Measurements from ENCODE around the gene PRKAG2.

The PRKAG2 gene

DNA sequence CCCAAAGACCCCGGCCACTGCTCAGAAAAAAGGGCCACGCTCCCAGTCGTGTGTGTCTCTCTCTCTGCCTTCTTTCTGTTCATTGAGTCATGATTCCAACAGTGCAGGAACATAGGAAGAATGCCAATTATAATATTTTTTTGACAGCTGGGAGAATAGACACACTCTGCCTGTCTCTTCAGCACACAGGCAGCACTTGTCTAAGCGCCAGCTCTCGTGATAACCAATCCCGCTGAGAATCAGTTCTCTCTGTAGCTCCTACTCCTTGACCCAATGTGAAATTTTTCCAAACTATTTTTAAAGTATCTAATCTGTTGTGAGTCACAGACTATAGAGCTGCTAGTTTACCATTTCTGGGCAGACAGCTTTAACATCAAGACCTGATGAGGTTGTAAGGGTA is 211.5 kb downstream of the PRKAG2 start:
- Histone ChIP-seq H3K4me3 (ENCODE audit: low read depth in 1 of 2, low read length in 2 of 2) (no peak overlapping the region), H3K4me1 (ENCODE audit: control insufficient read depth in 1 of 2, insufficient read depth in 2 of 2, low read length in 2 of 2) (no peaks in the 10 kb centered on the region), H3K36me3 (ENCODE audit: control insufficient read depth in 1 of 2, insufficient read depth in 2 of 2, low read length in 2 of 2) (peaks cover 3 to 22% of the 10 kb centered on the region in 2 donors), H3K9me3 (ENCODE audit: control insufficient read depth in 1 of 2, low read length in 2 of 2) (peaks cover 3% of the 10 kb centered on the region in 2 donors), H3K27ac (ENCODE audit: low read depth, low read length) (no peak overlapping the region), H3K9ac (ENCODE audit: low read depth in 1 of 2, low read length in 2 of 2) (no peak overlapping the region), H3K27me3 (ENCODE audit: control insufficient read depth in 1 of 2, insufficient read depth in 2 of 2, low read length in 2 of 2) (no peaks in the 10 kb centered on the region)

DNA sequence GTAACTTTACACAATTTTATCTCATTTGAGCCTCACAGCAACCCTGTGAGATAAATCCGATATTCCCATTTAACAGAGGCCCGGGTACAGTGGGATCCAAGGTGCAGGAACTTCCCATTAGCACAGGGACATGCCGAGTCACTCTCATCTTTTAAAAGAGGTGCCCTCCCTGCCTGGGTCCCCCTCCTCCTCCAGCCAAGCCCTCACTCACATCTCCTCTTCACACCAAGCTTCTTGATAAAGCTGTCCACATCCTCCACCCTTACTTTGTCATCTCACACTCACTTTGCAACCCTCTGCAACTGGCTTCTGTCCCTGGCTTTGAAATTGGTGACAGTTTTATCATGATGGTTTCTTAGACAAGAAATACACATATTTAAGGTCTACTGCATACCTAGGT is 212.6 kb downstream of the PRKAG2 start:
- Histone ChIP-seq H3K4me1 (ENCODE audit: control insufficient read depth in 1 of 2, insufficient read depth in 2 of 2, low read length in 2 of 2) (no peaks in the 10 kb centered on the region), H3K36me3 (ENCODE audit: control insufficient read depth in 1 of 2, insufficient read depth in 2 of 2, low read length in 2 of 2) (peaks cover 3 to 18% of the 10 kb centered on the region in 2 donors), H3K9ac (ENCODE audit: low read depth in 1 of 2, low read length in 2 of 2) (no peak overlapping the region), H3K9me3 (ENCODE audit: control insufficient read depth in 1 of 2, low read length in 2 of 2) (peaks cover 3% of the 10 kb centered on the region in 2 donors), H3K27ac (ENCODE audit: low read depth, low read length) (no peak overlapping the region), H3K4me3 (ENCODE audit: low read depth in 1 of 2, low read length in 2 of 2) (no peak overlapping the region), H3K27me3 (ENCODE audit: control insufficient read depth in 1 of 2, insufficient read depth in 2 of 2, low read length in 2 of 2) (no peaks in the 10 kb centered on the region)

DNA sequence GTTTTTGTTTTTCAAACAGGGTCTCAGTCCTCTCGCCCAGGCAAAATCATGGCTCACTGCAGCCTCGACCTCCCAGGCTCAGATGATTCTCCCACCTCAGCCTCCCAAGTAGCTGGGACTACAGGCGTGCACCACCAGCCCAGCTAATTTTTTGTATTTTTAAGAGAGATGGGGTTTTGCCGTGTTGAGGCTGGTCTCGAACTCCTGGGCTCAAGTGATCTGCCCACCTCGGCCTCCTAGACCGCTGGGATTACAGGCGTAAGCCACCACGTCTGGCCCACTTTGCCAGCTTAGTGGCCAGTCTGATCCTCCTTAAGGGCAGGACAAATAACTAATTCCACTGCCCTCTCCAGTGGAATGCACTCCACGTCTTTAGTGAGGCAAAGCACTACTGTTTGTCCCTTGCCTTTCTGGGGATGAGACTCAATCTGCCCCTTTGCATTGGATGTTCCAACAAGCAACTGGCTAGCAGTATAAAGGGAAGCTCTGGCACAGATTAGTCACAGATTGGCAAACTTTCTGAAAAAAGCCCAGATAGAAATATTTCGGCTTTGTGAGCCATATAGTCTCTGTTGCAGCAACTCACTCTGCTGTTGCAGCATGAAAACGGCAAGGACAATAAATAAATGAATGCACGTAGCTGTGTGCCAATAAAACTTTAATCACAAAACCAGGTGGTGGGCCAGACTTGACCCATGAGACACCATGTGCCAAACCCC is 213.4 kb downstream of the PRKAG2 start:
- no peak overlapping the region for H3K27ac ChIP-seq (ENCODE audit: low read depth, low read length)

DNA sequence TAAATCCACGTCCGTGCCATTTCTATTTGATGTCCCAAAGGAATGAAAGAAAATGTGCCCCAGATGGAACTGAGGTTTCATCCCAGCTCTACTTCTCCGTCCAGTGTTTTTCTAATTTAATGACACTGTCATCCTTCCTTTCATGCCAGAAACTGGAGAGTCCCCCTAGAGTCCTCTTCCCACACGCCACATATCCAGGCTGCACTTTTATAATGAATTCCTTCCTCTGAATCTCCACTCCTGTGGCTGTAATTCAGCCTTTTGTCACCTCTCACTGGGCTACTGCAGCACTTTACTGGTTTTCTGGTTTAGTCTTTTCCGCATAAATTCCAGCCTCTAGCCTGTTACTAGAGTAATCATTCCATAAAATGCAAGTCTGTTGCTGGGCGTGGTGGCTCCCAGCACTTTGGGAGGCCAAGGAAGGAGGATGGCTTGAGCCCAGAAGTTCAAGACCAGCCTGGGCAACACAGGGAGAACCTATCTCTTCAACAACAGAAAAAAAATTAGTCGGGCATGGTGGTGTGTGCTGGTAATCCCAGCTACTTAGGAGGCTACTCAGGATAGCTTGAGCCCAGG is 214.6 kb downstream of the PRKAG2 start:
- Histone ChIP-seq H3K27ac (ENCODE audit: low read depth, low read length) (no peak overlapping the region), H3K9me3 (ENCODE audit: control insufficient read depth in 1 of 2, low read length in 2 of 2) (peaks cover 3% of the 10 kb centered on the region in 2 donors), H3K36me3 (ENCODE audit: control insufficient read depth in 1 of 2, insufficient read depth in 2 of 2, low read length in 2 of 2) (peaks cover 0 to under 1% of the 10 kb centered on the region in 2 donors), H3K4me1 (ENCODE audit: control insufficient read depth in 1 of 2, insufficient read depth in 2 of 2, low read length in 2 of 2) (no peaks in the 10 kb centered on the region), H3K9ac (ENCODE audit: low read depth in 1 of 2, low read length in 2 of 2) (no peak overlapping the region), H3K4me3 (ENCODE audit: low read depth in 1 of 2, low read length in 2 of 2) (no peak overlapping the region), H3K27me3 (ENCODE audit: control insufficient read depth in 1 of 2, insufficient read depth in 2 of 2, low read length in 2 of 2) (no peaks in the 10 kb centered on the region)

More for the DNA sequence above, 213.4 kb downstream of the PRKAG2 start:
- H3K27me3 ChIP-seq (ENCODE audit: control insufficient read depth in 1 of 2, insufficient read depth in 2 of 2, low read length in 2 of 2) = no peaks in the 10 kb centered on the region
- H3K4me1 ChIP-seq (ENCODE audit: control insufficient read depth in 1 of 2, insufficient read depth in 2 of 2, low read length in 2 of 2) = no peaks in the 10 kb centered on the region
- peaks cover 3% of the 10 kb centered on the region in 2 donors for H3K9me3 ChIP-seq (ENCODE audit: control insufficient read depth in 1 of 2, low read length in 2 of 2)
- H3K4me3 ChIP-seq (ENCODE audit: low read depth in 1 of 2, low read length in 2 of 2) = no peak overlapping the region
- H3K9ac ChIP-seq (ENCODE audit: low read depth in 1 of 2, low read length in 2 of 2) = no peak overlapping the region
- peaks cover 2 to 13% of the 10 kb centered on the region in 2 donors for H3K36me3 ChIP-seq (ENCODE audit: control insufficient read depth in 1 of 2, insufficient read depth in 2 of 2, low read length in 2 of 2)

DNA sequence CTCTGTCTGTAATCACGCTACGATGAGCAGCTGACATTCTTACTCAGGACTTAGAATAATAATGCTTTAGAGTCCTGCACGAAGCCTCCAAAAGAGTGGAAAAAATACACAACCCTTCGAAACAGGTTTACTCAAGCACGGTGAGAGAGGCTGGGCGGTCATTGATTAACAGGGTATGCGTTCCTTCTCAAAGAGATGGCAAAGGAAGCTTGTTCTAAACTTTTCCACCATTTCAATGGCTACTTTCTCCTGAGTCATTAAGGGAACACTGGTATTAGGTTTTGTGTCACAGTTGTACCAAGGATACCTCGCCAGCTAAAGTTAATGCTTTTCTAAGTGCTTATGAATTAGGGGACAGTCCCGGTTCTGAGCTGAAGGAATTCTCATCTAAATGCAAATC is 215.3 kb downstream of the PRKAG2 start:
- no peaks in the 10 kb centered on the region for H3K4me1 ChIP-seq (ENCODE audit: control insufficient read depth in 1 of 2, insufficient read depth in 2 of 2, low read length in 2 of 2)
- no peaks in the 10 kb centered on the region for H3K36me3 ChIP-seq (ENCODE audit: control insufficient read depth in 1 of 2, insufficient read depth in 2 of 2, low read length in 2 of 2)
- H3K4me3 ChIP-seq (ENCODE audit: low read depth in 1 of 2, low read length in 2 of 2) = no peak overlapping the region
- H3K9ac ChIP-seq (ENCODE audit: low read depth in 1 of 2, low read length in 2 of 2) = no peak overlapping the region
- no peaks in the 10 kb centered on the region for H3K27me3 ChIP-seq (ENCODE audit: control insufficient read depth in 1 of 2, insufficient read depth in 2 of 2, low read length in 2 of 2)
- peaks cover 3% of the 10 kb centered on the region in 2 donors for H3K9me3 ChIP-seq (ENCODE audit: control insufficient read depth in 1 of 2, low read length in 2 of 2)
- H3K27ac ChIP-seq (ENCODE audit: low read depth, low read length) = no peak overlapping the region

DNA sequence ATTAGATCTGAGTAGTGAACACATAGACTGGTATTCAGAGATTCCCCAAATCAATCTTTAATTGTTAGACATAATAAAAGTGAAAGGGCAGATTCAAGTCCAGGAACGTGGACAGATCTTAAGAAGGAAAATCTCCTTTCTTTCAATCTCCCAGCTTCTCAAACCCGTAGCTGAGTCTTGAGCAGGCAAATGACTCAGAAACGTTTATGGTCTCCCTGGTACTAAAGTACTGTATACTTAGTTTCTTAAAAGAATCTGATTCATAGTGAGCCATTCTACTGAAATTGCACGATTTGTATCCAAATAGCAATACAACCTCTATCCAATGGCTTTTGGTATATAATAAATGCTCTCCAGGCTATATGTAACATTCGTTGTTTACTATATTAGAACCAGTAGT is 216.8 kb downstream of the PRKAG2 start:
- H3K4me3 ChIP-seq (ENCODE audit: low read depth in 1 of 2, low read length in 2 of 2) = no peak overlapping the region
- H3K27ac ChIP-seq (ENCODE audit: low read depth, low read length) = no peak overlapping the region
- no peak overlapping the region for H3K9ac ChIP-seq (ENCODE audit: low read depth in 1 of 2, low read length in 2 of 2)
- no peaks in the 10 kb centered on the region for H3K27me3 ChIP-seq (ENCODE audit: control insufficient read depth in 1 of 2, insufficient read depth in 2 of 2, low read length in 2 of 2)
- no peaks in the 10 kb centered on the region for H3K36me3 ChIP-seq (ENCODE audit: control insufficient read depth in 1 of 2, insufficient read depth in 2 of 2, low read length in 2 of 2)
- no peaks in the 10 kb centered on the region for H3K9me3 ChIP-seq (ENCODE audit: control insufficient read depth in 1 of 2, low read length in 2 of 2)
- H3K4me1 ChIP-seq (ENCODE audit: control insufficient read depth in 1 of 2, insufficient read depth in 2 of 2, low read length in 2 of 2) = no peaks in the 10 kb centered on the region

DNA sequence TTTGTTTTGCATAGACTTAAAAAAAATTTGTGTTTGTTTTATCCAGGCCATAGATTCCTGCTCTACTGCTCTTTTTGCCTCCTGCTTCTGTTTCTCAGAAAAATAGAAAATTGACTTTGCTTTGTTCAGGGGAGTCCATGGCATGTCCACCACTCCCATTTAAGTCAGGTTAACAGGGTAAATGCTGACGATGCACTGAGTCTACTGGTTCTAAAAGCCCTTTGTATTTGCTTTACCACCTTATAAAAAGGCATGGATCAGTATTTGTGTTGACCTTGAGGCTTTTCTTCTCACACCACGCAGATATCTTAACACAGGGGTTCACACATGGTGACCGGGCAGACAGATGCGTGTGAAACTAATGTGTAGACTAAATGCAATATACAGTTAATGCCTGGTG is 217.7 kb downstream of the PRKAG2 start:
- Histone ChIP-seq H3K9ac (ENCODE audit: low read depth in 1 of 2, low read length in 2 of 2) (no peak overlapping the region), H3K9me3 (ENCODE audit: control insufficient read depth in 1 of 2, low read length in 2 of 2) (no peaks in the 10 kb centered on the region), H3K36me3 (ENCODE audit: control insufficient read depth in 1 of 2, insufficient read depth in 2 of 2, low read length in 2 of 2) (peaks cover 0 to 3% of the 10 kb centered on the region in 2 donors), H3K4me3 (ENCODE audit: low read depth in 1 of 2, low read length in 2 of 2) (no peak overlapping the region), H3K27ac (ENCODE audit: low read depth, low read length) (no peak overlapping the region), H3K4me1 (ENCODE audit: control insufficient read depth in 1 of 2, insufficient read depth in 2 of 2, low read length in 2 of 2) (no peaks in the 10 kb centered on the region), H3K27me3 (ENCODE audit: control insufficient read depth in 1 of 2, insufficient read depth in 2 of 2, low read length in 2 of 2) (no peaks in the 10 kb centered on the region)

DNA sequence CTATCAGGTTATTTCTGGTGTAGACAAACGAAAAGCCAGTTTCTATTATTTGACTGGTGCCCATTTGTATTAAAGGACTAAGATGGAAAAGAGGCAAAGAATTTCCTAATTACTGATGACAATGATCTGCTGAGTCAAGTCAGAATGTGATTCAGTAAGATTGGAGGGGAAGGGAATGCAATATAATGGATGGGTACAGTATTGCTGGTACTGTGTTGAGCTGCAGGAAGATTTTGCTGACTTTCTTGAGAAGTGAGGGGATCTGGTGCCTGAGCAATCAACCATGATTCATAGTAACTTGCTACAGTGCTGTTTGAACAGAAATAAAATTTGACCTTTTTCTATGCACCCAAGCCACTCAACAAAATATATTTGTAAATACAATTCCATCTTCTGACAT is 218.1 kb downstream of the PRKAG2 start:
- Histone ChIP-seq H3K9me3 (ENCODE audit: control insufficient read depth in 1 of 2, low read length in 2 of 2) (no peaks in the 10 kb centered on the region), H3K4me1 (ENCODE audit: control insufficient read depth in 1 of 2, insufficient read depth in 2 of 2, low read length in 2 of 2) (no peaks in the 10 kb centered on the region), H3K9ac (ENCODE audit: low read depth in 1 of 2, low read length in 2 of 2) (no peak overlapping the region), H3K27me3 (ENCODE audit: control insufficient read depth in 1 of 2, insufficient read depth in 2 of 2, low read length in 2 of 2) (no peaks in the 10 kb centered on the region), H3K4me3 (ENCODE audit: low read depth in 1 of 2, low read length in 2 of 2) (no peak overlapping the region), H3K27ac (ENCODE audit: low read depth, low read length) (no peak overlapping the region), H3K36me3 (ENCODE audit: control insufficient read depth in 1 of 2, insufficient read depth in 2 of 2, low read length in 2 of 2) (peaks cover 0 to 5% of the 10 kb centered on the region in 2 donors)

DNA sequence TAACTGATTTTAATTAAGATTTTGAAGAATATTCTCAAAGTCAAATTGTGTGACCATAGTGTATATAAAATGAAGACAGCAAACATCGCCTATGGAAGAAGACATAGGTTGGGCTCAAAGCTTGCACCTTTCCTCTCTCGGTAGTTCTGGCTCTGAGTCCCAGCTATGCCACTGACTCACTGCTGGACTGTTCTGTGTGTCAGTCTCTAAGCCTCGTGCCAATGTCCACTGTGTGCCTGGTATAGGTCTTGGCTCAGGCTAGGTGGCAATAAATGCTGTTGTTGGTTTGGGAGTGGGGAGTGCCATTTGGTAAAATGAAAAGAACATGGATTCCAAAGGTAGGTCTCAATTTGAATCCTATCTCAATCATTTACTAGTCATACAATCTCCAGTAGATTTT is 219.7 kb downstream of the PRKAG2 start:
- H3K27me3 ChIP-seq (ENCODE audit: control insufficient read depth in 1 of 2, insufficient read depth in 2 of 2, low read length in 2 of 2) = no peaks in the 10 kb centered on the region
- no peak overlapping the region for H3K4me3 ChIP-seq (ENCODE audit: low read depth in 1 of 2, low read length in 2 of 2)
- no peaks in the 10 kb centered on the region for H3K4me1 ChIP-seq (ENCODE audit: control insufficient read depth in 1 of 2, insufficient read depth in 2 of 2, low read length in 2 of 2)
- peaks cover 0 to 5% of the 10 kb centered on the region in 2 donors for H3K36me3 ChIP-seq (ENCODE audit: control insufficient read depth in 1 of 2, insufficient read depth in 2 of 2, low read length in 2 of 2)
- no peaks in the 10 kb centered on the region for H3K9me3 ChIP-seq (ENCODE audit: control insufficient read depth in 1 of 2, low read length in 2 of 2)
- no peak overlapping the region for H3K9ac ChIP-seq (ENCODE audit: low read depth in 1 of 2, low read length in 2 of 2)
- H3K27ac ChIP-seq (ENCODE audit: low read depth, low read length) = no peak overlapping the region

DNA sequence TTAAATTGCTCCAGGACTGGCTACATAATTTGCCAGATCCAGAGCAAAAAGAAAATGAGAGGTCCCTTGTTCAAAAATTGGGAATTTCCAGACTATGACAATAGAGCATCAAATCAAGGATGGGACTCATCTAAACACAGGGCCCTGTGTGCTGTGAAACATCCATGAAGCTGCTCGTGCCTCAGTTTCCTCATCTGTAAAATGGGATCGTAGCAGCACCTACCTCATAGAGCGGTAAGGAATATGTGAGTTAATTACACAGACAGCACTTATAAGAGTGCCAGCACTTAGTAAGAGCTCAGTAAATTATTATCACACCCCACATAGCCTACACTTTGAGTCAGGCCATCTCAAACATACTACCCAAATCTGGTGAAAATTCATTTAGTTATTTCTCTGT is 221.4 kb downstream of the PRKAG2 start:
- Histone ChIP-seq H3K9ac (ENCODE audit: low read depth in 1 of 2, low read length in 2 of 2) (no peak overlapping the region), H3K9me3 (ENCODE audit: control insufficient read depth in 1 of 2, low read length in 2 of 2) (no peaks in the 10 kb centered on the region), H3K36me3 (ENCODE audit: control insufficient read depth in 1 of 2, insufficient read depth in 2 of 2, low read length in 2 of 2) (peaks cover 0 to 5% of the 10 kb centered on the region in 2 donors), H3K27me3 (ENCODE audit: control insufficient read depth in 1 of 2, insufficient read depth in 2 of 2, low read length in 2 of 2) (no peaks in the 10 kb centered on the region), H3K4me1 (ENCODE audit: control insufficient read depth in 1 of 2, insufficient read depth in 2 of 2, low read length in 2 of 2) (peaks cover 4% of the 10 kb centered on the region in 2 donors), H3K27ac (ENCODE audit: low read depth, low read length) (no peak overlapping the region), H3K4me3 (ENCODE audit: low read depth in 1 of 2, low read length in 2 of 2) (no peak overlapping the region)

Measured in duodenal mucosa (tissue), 2 donors.